Natural killer cell (primary cell): Measurements from ENCODE around the gene BRPF1. TPM values are rescaled to one million over a fixed set of nuclear protein-coding genes. Genes with fewer than 3 reads are reported as not detected.
A peak's percentile ranks its signal among the peaks of the same experiment; 100 is the strongest.

ENCODE experiments used
- ATAC-seq, 3 donors: fragments of 150-1000 bp in 2 of 3; fragments of 200-7000 bp in 1 of 3; cut with Tn5 transposase; 1 replicate in 1 of 3; 2 replicates in 2 of 3; pipeline ENCODE4 v1.10.0; 2021; ENCODE audit warnings: mild to moderate bottlenecking in 2 of 3, moderate library complexity in 2 of 3
- DNase-seq, 2 donors: peaks; one replicate each; pipeline versions ENCODE4 v3.0.0 to v3.0.0-alpha.2; 2013 to 2021; ENCODE audit warnings: mixed read lengths in 1 of 2
- H3K27ac ChIP-seq: one replicate; pipeline ENCODE4 v1.5.1; 2013; ENCODE audit warnings: mild to moderate bottlenecking, low read length
- H3K27me3 ChIP-seq: one replicate; pipeline ENCODE4 v1.6.1; 2013; ENCODE audit warnings: low read length; ENCODE audit not compliant: control insufficient read depth, insufficient read depth
- H3K36me3 ChIP-seq: one replicate; pipeline ENCODE4 v1.6.1; 2013; ENCODE audit warnings: low read length; ENCODE audit not compliant: control insufficient read depth, insufficient read depth
- H3K4me1 ChIP-seq: one replicate; pipeline ENCODE4 v1.6.1; 2013; ENCODE audit warnings: low read length; ENCODE audit not compliant: control insufficient read depth, insufficient read depth
- H3K4me3 ChIP-seq: one replicate; pipeline ENCODE4 v1.5.1; 2013; ENCODE audit warnings: low read length
- H3K9me3 ChIP-seq: one replicate; pipeline ENCODE4 v1.6.1; 2013; ENCODE audit warnings: low read length; ENCODE audit not compliant: control insufficient read depth, insufficient read depth
- H3K27ac Mint-ChIP-seq, 2 donors: one replicate each; pipeline ENCODE4 v1.8.0; 2022; ENCODE audit warnings: mild to moderate bottlenecking in 2 of 2, mixed read lengths in 2 of 2, moderate library complexity in 1 of 2
- H3K27me3 Mint-ChIP-seq, 2 donors: one replicate each; pipeline ENCODE4 v1.8.0; 2022; ENCODE audit warnings: low read depth in 2 of 2, mixed read lengths in 2 of 2
- H3K36me3 Mint-ChIP-seq: one replicate; pipeline ENCODE4 v1.8.0; 2022; ENCODE audit warnings: mixed read lengths
- H3K4me1 Mint-ChIP-seq, 2 donors: one replicate each; pipeline ENCODE4 v1.8.0; 2022; ENCODE audit warnings: mixed read lengths in 2 of 2
- H3K4me3 Mint-ChIP-seq: one replicate; pipeline ENCODE4 v1.8.0; 2022; ENCODE audit warnings: mild to moderate bottlenecking, moderate library complexity, mixed read lengths
- H3K9me3 Mint-ChIP-seq, 2 donors: one replicate each; pipeline ENCODE4 v1.8.0; 2022; ENCODE audit warnings: mixed read lengths in 2 of 2
- whole genome bisulfite sequencing: methylation state at CpG from one replicate; pipeline ENCODE4 v1.1.7; 2013; ENCODE audit warnings: missing lambda C conversion rate; ENCODE audit not compliant: insufficient coverage; 5-methylcytosine and 5-hydroxymethylcytosine counted together
- intact Hi-C: fragments of 100-400 bp; cut with micrococcal nuclease; formaldehyde crosslinking; loops from one replicate; pipeline ENCODE4 v1.14.2; 2022
- total RNA-seq, 4 donors: library from RNA; stranded (reverse); fragments of 120-200 nt in 1 of 4; gene quantifications; one replicate each; pipeline versions ENCODE4 v1.2.3 to v1.2.4, GENCODE V29; 2013 to 2022
- TF ChIP-seq, protein P1 (sequence below): fragments of 200-600 bp; IDR thresholded peaks from one replicate; pipeline ENCODE4 v1.8.0; 2022; ENCODE audit warnings: antibody characterized with exemption

BRPF1 gene
- total RNA-seq, 3 donors from 2014 or later (not counting 1 experiment from before 2014, with no cell fraction given) = 45.1 to 72.1 (median 66.5) TPM

DNA sequence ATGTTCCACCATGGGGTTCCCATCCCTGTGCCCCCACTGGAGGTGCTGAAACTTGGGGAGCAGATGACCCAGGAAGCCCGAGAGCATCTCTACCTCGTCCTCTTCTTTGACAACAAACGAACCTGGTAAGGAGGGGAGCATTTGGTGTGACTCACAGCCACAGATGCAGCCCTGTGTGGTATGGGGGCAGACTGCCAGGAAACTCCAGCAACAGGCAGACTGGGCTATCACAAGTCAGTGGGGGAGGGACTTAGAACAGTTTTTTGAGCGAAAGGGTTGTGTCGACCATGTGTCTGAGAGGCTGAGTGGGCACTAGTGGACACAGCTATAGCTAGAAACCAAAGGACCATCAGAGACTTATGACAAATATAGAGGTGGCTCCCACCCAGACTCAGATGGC, 14.8 kb downstream of the BRPF1 start:
- no peaks in the 10 kb centered on the region for H3K9me3 Mint-ChIP-seq
- H3K4me1 Mint-ChIP-seq = peaks cover 24 to 26% of the 10 kb centered on the region in 2 donors
- DNase-seq (no peak), ATAC-seq (no peak)
- H3K27ac Mint-ChIP-seq = no peak overlapping the region
- Histone ChIP-seq H3K4me3 (no peak overlapping the region), H3K4me1 (peaks cover 21% of the 10 kb centered on the region), H3K27ac (no peak overlapping the region), H3K36me3 (peaks cover 68% of the 10 kb centered on the region), H3K27me3 (no peaks in the 10 kb centered on the region), H3K9me3 (no peaks in the 10 kb centered on the region)
- TF ChIP-seq, protein P1, sequence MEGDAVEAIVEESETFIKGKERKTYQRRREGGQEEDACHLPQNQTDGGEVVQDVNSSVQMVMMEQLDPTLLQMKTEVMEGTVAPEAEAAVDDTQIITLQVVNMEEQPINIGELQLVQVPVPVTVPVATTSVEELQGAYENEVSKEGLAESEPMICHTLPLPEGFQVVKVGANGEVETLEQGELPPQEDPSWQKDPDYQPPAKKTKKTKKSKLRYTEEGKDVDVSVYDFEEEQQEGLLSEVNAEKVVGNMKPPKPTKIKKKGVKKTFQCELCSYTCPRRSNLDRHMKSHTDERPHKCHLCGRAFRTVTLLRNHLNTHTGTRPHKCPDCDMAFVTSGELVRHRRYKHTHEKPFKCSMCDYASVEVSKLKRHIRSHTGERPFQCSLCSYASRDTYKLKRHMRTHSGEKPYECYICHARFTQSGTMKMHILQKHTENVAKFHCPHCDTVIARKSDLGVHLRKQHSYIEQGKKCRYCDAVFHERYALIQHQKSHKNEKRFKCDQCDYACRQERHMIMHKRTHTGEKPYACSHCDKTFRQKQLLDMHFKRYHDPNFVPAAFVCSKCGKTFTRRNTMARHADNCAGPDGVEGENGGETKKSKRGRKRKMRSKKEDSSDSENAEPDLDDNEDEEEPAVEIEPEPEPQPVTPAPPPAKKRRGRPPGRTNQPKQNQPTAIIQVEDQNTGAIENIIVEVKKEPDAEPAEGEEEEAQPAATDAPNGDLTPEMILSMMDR = no peak
- H3K27me3 Mint-ChIP-seq = no peaks in the 10 kb centered on the region
- H3K4me3 Mint-ChIP-seq = no peak overlapping the region
- intact Hi-C loops = no loop called here
- 79% methylated on average over 5 of the region's 5 CpGs for WGBS
- no peaks in the 10 kb centered on the region for H3K36me3 Mint-ChIP-seq

DNA sequence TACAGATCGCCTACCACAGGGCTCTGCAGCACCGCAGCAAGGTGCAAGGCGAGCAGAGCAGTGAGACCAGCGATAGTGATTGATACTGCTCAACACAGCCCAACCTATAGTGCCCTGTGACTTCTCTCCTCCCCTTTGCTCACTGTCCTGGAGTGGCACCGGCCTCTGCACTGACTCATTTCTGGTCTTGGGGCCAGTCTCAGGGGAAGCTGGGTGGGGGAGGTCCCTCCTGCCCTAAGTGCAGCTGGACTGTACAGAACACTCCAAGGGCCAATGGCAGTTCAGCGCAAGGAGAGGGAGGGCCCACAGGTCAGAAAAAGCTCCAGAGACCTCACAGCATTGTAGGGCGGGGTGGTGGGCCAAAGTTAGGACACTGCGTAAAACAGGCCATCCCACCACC, 15.7 kb downstream of the BRPF1 start:
- DNase-seq (no peak), ATAC-seq (no peak)
- Mint-ChIP-seq H3K27me3 (no peaks in the 10 kb centered on the region), H3K27ac (no peak overlapping the region), H3K4me1 (peaks cover 32 to 35% of the 10 kb centered on the region in 2 donors), H3K36me3 (no peaks in the 10 kb centered on the region), H3K9me3 (no peaks in the 10 kb centered on the region), H3K4me3 (no peak overlapping the region)
- Histone ChIP-seq H3K4me3 (no peak overlapping the region), H3K27me3 (no peaks in the 10 kb centered on the region), H3K9me3 (no peaks in the 10 kb centered on the region), H3K36me3 (peaks cover 68% of the 10 kb centered on the region), H3K27ac (no peak overlapping the region), H3K4me1 (peaks cover 30% of the 10 kb centered on the region)
- intact Hi-C loops = no loop called here
- TF ChIP-seq, protein P1 = no peak
- 95% methylated on average over 8 of the region's 8 CpGs for WGBS

DNA sequence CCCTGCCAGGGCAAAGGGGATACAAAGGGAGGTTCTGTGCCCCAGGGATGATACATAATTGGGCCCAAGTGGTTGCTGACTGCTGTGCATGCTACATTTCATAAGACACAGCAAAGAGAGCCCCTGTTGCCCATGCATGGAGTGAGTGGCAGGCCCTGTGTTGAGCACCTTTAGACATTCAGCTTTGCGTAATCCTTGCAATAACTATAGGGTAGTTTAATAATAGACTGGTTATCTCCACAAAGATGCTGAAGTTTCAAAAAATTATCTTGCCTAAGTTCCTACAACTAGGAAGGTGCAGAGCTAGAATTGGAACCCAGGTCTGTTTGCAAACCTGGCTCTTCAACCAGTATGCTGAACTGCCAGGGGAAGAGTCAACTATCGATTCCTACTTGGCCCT, 16.5 kb downstream of the BRPF1 start:
- intact Hi-C loops = no loop called here
- H3K27me3 Mint-ChIP-seq = no peaks in the 10 kb centered on the region
- H3K27ac Mint-ChIP-seq = no peak overlapping the region
- ATAC-seq = no peak
- DNase-seq = no peak
- Histone ChIP-seq H3K9me3 (no peaks in the 10 kb centered on the region), H3K4me3 (no peak overlapping the region), H3K27ac (no peak overlapping the region), H3K4me1 (peaks cover 36% of the 10 kb centered on the region), H3K27me3 (no peaks in the 10 kb centered on the region), H3K36me3 (peaks cover 68% of the 10 kb centered on the region)
- no peaks in the 10 kb centered on the region for H3K9me3 Mint-ChIP-seq
- 98% methylated on average over 2 of the region's 2 CpGs for WGBS
- H3K36me3 Mint-ChIP-seq = no peaks in the 10 kb centered on the region
- H3K4me1 Mint-ChIP-seq = peaks cover 35 to 36% of the 10 kb centered on the region in 2 donors
- H3K4me3 Mint-ChIP-seq = no peak overlapping the region
- TF ChIP-seq, protein P1 = no peak

DNA sequence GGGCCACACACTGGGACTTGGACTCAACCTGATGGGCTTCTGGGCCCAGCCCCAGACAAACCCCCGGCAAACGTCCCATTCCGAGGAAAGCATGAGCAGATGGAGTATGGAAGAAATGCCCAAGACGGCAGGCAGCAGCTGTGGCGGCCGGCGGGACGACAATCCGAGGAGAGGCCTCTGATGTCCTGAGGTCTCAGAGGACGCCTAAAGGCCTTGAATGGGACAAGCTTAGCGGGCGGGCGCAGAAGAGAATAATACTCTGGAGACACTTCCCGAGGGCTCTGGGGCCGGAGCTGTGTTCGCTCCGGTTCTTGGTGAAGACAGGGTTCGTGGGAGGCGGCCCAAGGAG, 17.7 kb downstream of the BRPF1 start:
- H3K9me3 ChIP-seq = no peaks in the 10 kb centered on the region
- no peaks in the 10 kb centered on the region for H3K36me3 Mint-ChIP-seq
- peak overlapping the region; percentile 91 for H3K27ac Mint-ChIP-seq
- intact Hi-C loops = loop anchor here (1.0 kb wide), 1 partner anchor 18 kb away; the partner anchor contains the start of gene BRPF1
- no peak for ATAC-seq
- peaks cover 43 to 44% of the 10 kb centered on the region in 2 donors for H3K4me1 Mint-ChIP-seq
- H3K27me3 ChIP-seq = no peaks in the 10 kb centered on the region
- H3K27me3 Mint-ChIP-seq = no peaks in the 10 kb centered on the region
- peaks cover 59% of the 10 kb centered on the region for H3K36me3 ChIP-seq
- peak overlapping the region; percentile 94 for H3K4me3 Mint-ChIP-seq
- 30% methylated on average over 19 of the region's 19 CpGs for WGBS
- no peak for DNase-seq
- TF ChIP-seq, protein P1 = no peak
- peaks cover 36% of the 10 kb centered on the region for H3K4me1 ChIP-seq
- H3K4me3 ChIP-seq = peak overlapping the region; percentile 67
- peak overlapping the region; percentile 27 for H3K27ac ChIP-seq
- H3K9me3 Mint-ChIP-seq = no peaks in the 10 kb centered on the region
